SK-N-MC (cell line): ENCODE data around the gene CBX4.

ENCODE experiments used
- EZH2 ChIP-seq: fragments of 200-600 bp; sonication (generic); IDR thresholded peaks from one replicate; pipeline ENCODE4 v1.6.1; 2017; ENCODE audit warnings: antibody characterized with exemption
- POLR2AphosphoS5 ChIP-seq: IDR thresholded peaks from 2 replicates; pipeline ENCODE4 v1.6.1; 2012; ENCODE audit warnings: mild to moderate bottlenecking, low read depth, low read length, borderline replicate concordance

GRCh38 chr17:79788455-79788854, 50.8 kb downstream of the CBX4 start:
- 0 out of 2 replicates have a peak, but pooled peaks have one; percentile 5 for TF ChIP-seq POLR2AphosphoS5
- no peak for TF ChIP-seq EZH2
